MCF 10A (cell line): ENCODE results near the gene TRAPPC3L. TPM values are rescaled to one million over a fixed set of nuclear protein-coding genes. Genes with fewer than 3 reads are reported as not detected.

Experiments
- total RNA-seq: library from RNA; stranded (reverse); gene quantifications from 2 replicates; pipeline ENCODE4 v1.2.3, GENCODE V29; 2022

TRAPPC3L gene
- total RNA-seq, 1 experiment from 2014 or later, result not detected

Other genes starting within 250 kb of the TRAPPC3L start
- gene DSE, start 174.7 kb downstream of the TRAPPC3L start, total RNA-seq, result 66.0 and 86.5 TPM in 2 replicates
- gene CALHM6, start 84.3 kb downstream of the TRAPPC3L start, total RNA-seq, result not detected in 2 replicates
- gene CALHM5, start 34.0 kb downstream of the TRAPPC3L start, total RNA-seq, result not detected in 2 replicates
- not detected in 2 replicates for gene CALHM4, start 8.1 kb upstream of the TRAPPC3L start, total RNA-seq
- 41.6 and 57.2 TPM in 2 replicates for gene RWDD1, start 25.8 kb upstream of the TRAPPC3L start, total RNA-seq
- gene RSPH4A, start 70.8 kb upstream of the TRAPPC3L start, total RNA-seq, result not detected in 2 replicates
- 18.4 and 21.2 TPM in 2 replicates for gene ZUP1, start 123.1 kb upstream of the TRAPPC3L start, total RNA-seq
- gene KPNA5, start 135.5 kb upstream of the TRAPPC3L start, total RNA-seq, result 6.0 and 7.3 TPM in 2 replicates
- gene FAM162B, start 220.0 kb upstream of the TRAPPC3L start, total RNA-seq, result not detected in 2 replicates